ENCODE data around the gene SFT2D3.

GRCh38 chr2:127739800-127740199 is 38.5 kb downstream of the SFT2D3 start:
- TF ChIP-seq CTCF (IDR thresholded peaks at IDR 0.05): no peak
- no peak for TF ChIP-seq POLR2A (IDR thresholded peaks at IDR 0.05)

Data from testis (tissue), 2 donors.